Loucy (cell line): ENCODE data around the gene TMED6.

Experiments used
- EZH2phosphoT487 ChIP-seq: fragments of 200-600 bp; IDR thresholded peaks from 2 replicates; pipeline ENCODE4 v1.6.1; 2018; ENCODE audit warnings: antibody characterized with exemption, mild to moderate bottlenecking, moderate library complexity, borderline replicate concordance
- TF ChIP-seq, protein P1 (sequence below): fragments of 200-600 bp; sonication (generic); conservative IDR thresholded peaks from 2 replicates; pipeline ENCODE4 v1.5.1; 2014; ENCODE audit warnings: mild to moderate bottlenecking, antibody characterized with exemption, low read length

DNA sequence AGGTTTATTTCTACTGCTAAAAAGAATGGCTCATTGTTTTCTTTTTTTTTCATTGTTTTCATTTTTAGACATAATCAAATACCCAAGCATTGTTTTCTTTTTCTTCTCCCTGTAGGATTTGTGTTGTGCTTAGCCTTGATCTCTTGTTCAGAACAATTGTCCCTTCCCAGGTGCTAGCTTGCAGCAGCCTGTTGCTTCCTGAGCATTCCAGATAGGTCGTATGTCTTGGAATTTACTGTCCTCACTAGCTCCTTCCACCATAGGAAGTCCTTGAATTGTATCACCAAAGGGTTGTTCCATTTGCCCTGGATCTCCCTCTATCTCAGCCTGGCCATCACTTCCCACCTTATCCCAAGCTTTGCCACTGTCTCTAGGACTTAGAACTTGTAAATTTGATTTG, 50.4 kb downstream of the TMED6 start:
- TF ChIP-seq, protein P1, sequence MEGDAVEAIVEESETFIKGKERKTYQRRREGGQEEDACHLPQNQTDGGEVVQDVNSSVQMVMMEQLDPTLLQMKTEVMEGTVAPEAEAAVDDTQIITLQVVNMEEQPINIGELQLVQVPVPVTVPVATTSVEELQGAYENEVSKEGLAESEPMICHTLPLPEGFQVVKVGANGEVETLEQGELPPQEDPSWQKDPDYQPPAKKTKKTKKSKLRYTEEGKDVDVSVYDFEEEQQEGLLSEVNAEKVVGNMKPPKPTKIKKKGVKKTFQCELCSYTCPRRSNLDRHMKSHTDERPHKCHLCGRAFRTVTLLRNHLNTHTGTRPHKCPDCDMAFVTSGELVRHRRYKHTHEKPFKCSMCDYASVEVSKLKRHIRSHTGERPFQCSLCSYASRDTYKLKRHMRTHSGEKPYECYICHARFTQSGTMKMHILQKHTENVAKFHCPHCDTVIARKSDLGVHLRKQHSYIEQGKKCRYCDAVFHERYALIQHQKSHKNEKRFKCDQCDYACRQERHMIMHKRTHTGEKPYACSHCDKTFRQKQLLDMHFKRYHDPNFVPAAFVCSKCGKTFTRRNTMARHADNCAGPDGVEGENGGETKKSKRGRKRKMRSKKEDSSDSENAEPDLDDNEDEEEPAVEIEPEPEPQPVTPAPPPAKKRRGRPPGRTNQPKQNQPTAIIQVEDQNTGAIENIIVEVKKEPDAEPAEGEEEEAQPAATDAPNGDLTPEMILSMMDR = no peak
- TF ChIP-seq EZH2phosphoT487 = no peak
